GM23338 (cell line): Measurements from ENCODE around the gene GALM. TPM values are rescaled to one million over a fixed set of nuclear protein-coding genes. Genes with fewer than 3 reads are reported as not detected.

Experiments used
- ATAC-seq: fragments of 200-7000 bp; cut with Tn5 transposase; 3 replicates; pipeline ENCODE4 v1.9.1; 2020
- DNase-seq: peaks from one replicate; pipeline ENCODE4 v3.0.0-alpha.2; 2015; ENCODE audit warnings: low spot score
- H2AFZ ChIP-seq: fragments of 200-600 bp; sonication (generic); 2 replicates; pipeline ENCODE4 v1.8.0; 2016; ENCODE audit warnings: antibody characterized with exemption, mild to moderate bottlenecking, moderate library complexity
- H3F3A ChIP-seq: fragments of 200-600 bp; sonication (generic); replicated peaks from 2 replicates; pipeline ENCODE4 v1.8.0; 2017; ENCODE audit warnings: antibody characterized with exemption, mixed run types, low read depth
- H3K27ac ChIP-seq: fragments of 200-600 bp; sonication (generic); 2 replicates; pipeline ENCODE4 v1.6.1; 2016; ENCODE audit warnings: low read depth
- H3K27me3 ChIP-seq: fragments of 200-600 bp; sonication (generic); 2 replicates; pipeline ENCODE4 v1.8.0; 2016; ENCODE audit warnings: mild to moderate bottlenecking, mixed run types, moderate library complexity; ENCODE audit not compliant: insufficient read depth
- H3K36me3 ChIP-seq: fragments of 200-600 bp; sonication (generic); 2 replicates; pipeline ENCODE4 v1.8.0; 2016; ENCODE audit warnings: mild to moderate bottlenecking; ENCODE audit not compliant: insufficient read depth
- H3K4me1 ChIP-seq: fragments of 200-600 bp; sonication (generic); 2 replicates; pipeline ENCODE4 v1.8.0; 2016; ENCODE audit warnings: mild to moderate bottlenecking, moderate library complexity; ENCODE audit not compliant: insufficient read depth
- H3K4me2 ChIP-seq: fragments of 200-600 bp; sonication (generic); 2 replicates; pipeline ENCODE4 v1.7.1; 2017; ENCODE audit warnings: mixed run types
- H3K4me3 ChIP-seq: fragments of 200-600 bp; sonication (generic); 2 replicates; pipeline ENCODE4 v1.6.1; 2016; ENCODE audit warnings: mixed run types
- H3K79me2 ChIP-seq: fragments of 200-600 bp; sonication (generic); replicated peaks from 2 replicates; pipeline ENCODE4 v1.8.0; 2017; ENCODE audit warnings: mild to moderate bottlenecking; ENCODE audit not compliant: insufficient read depth
- H3K9me2 ChIP-seq: fragments of 200-600 bp; sonication (generic); 2 replicates; pipeline ENCODE4 v1.8.0; 2017; ENCODE audit not compliant: insufficient read depth
- H4K20me1 ChIP-seq: fragments of 200-600 bp; sonication (generic); replicated peaks from 2 replicates; pipeline ENCODE4 v1.8.0; 2017; ENCODE audit warnings: mild to moderate bottlenecking; ENCODE audit not compliant: insufficient read depth
- H3K27ac Mint-ChIP-seq: 2 replicates; pipeline ENCODE4 v1.8.0; 2020; ENCODE audit warnings: inconsistent platforms, mild to moderate bottlenecking, moderate library complexity, mixed read lengths
- H3K27me3 Mint-ChIP-seq: 3 replicates; pipeline ENCODE4 v1.8.0; 2022; ENCODE audit warnings: low read depth, mild to moderate bottlenecking, moderate library complexity, mixed read lengths, inconsistent platforms; ENCODE audit not compliant: insufficient read depth, poor library complexity
- H3K36me3 Mint-ChIP-seq: 3 replicates; pipeline ENCODE4 v1.8.0; 2021; ENCODE audit warnings: low read depth, mild to moderate bottlenecking, inconsistent platforms, moderate library complexity, mixed read lengths
- H3K4me1 Mint-ChIP-seq: 3 replicates; pipeline ENCODE4 v1.8.0; 2020; ENCODE audit warnings: mild to moderate bottlenecking, inconsistent platforms, mixed read lengths
- H3K4me3 Mint-ChIP-seq: 3 replicates; pipeline ENCODE4 v1.8.0; 2021; ENCODE audit warnings: moderate library complexity, mild to moderate bottlenecking, inconsistent platforms, mixed read lengths
- H3K9me3 Mint-ChIP-seq: 3 replicates; pipeline ENCODE4 v1.8.0; 2020; ENCODE audit warnings: moderate library complexity, mild to moderate bottlenecking, inconsistent platforms, mixed read lengths
- CREB1 ChIP-seq: fragments of 250-450 bp; sonication (Bioruptor Pico); IDR thresholded peaks from 2 replicates; pipeline ENCODE4 v1.5.0; 2020; ENCODE audit warnings: low read depth, mild to moderate bottlenecking, moderate library complexity
- EZH2 ChIP-seq: fragments of 200-600 bp; sonication (generic); IDR thresholded peaks from one replicate; pipeline ENCODE4 v1.8.0; 2017; ENCODE audit warnings: antibody characterized with exemption, mild to moderate bottlenecking, low read depth; ENCODE audit not compliant: unreplicated experiment
- EZH2phosphoT487 ChIP-seq: fragments of 200-600 bp; sonication (generic); IDR thresholded peaks from one replicate; pipeline ENCODE4 v1.8.1; 2018; ENCODE audit warnings: antibody characterized with exemption; ENCODE audit not compliant: unreplicated experiment
- JUNB ChIP-seq: IDR thresholded peaks from one replicate; pipeline ENCODE4 v1.6.1; 2016; ENCODE audit warnings: antibody characterized with exemption; ENCODE audit not compliant: unreplicated experiment
- NANOG ChIP-seq: IDR thresholded peaks from 2 replicates; pipeline ENCODE4 v1.6.1; 2016; ENCODE audit warnings: antibody characterized with exemption, borderline replicate concordance
- POLR2AphosphoS5 ChIP-seq: IDR thresholded peaks from 2 replicates; pipeline ENCODE4 v1.6.1; 2016; ENCODE audit warnings: antibody characterized with exemption, low read depth
- STAT1 ChIP-seq: IDR thresholded peaks from one replicate; pipeline ENCODE4 v1.6.1; 2016; ENCODE audit warnings: antibody characterized with exemption; ENCODE audit not compliant: unreplicated experiment
- ZNF114 ChIP-seq: fragments of 250-450 bp; sonication (Bioruptor Pico); IDR thresholded peaks from 2 replicates; pipeline ENCODE4 v1.5.0; 2020; ENCODE audit warnings: mild to moderate bottlenecking, moderate library complexity
- ZNF331 ChIP-seq: fragments of 250-450 bp; sonication (Bioruptor Pico); IDR thresholded peaks from 2 replicates; pipeline ENCODE4 v1.5.0; 2020; ENCODE audit warnings: low read depth, mild to moderate bottlenecking, moderate library complexity
- polyA plus RNA-seq: library from polyadenylated mRNA; unstranded; fragments of >200 nt; fragmentation: Nextera tagmentation; extraction: Ambion mirVana; gene quantifications from 2 replicates; pipeline ENCODE4 v1.2.1, GENCODE V29; 2016
- total RNA-seq: library from RNA; depleted of rRNA; stranded (reverse); fragments of >200 nt; shearing (Covaris generic); gene quantifications from 2 replicates; pipeline ENCODE4 v1.2.3, GENCODE V29; 2014
- TF ChIP-seq, protein P1 (sequence below): IDR thresholded peaks from one replicate; pipeline ENCODE4 v1.6.1; 2018; ENCODE audit warnings: antibody characterized with exemption; ENCODE audit not compliant: unreplicated experiment
- TF ChIP-seq, protein P2 (sequence below): IDR thresholded peaks from 2 replicates; pipeline ENCODE4 v1.6.1; 2016; ENCODE audit warnings: antibody characterized with exemption

The GALM gene
- total and polyA plus RNA-seq, 2 experiments from 2014 or later, result 9.3 to 21.6 TPM

DNA sequence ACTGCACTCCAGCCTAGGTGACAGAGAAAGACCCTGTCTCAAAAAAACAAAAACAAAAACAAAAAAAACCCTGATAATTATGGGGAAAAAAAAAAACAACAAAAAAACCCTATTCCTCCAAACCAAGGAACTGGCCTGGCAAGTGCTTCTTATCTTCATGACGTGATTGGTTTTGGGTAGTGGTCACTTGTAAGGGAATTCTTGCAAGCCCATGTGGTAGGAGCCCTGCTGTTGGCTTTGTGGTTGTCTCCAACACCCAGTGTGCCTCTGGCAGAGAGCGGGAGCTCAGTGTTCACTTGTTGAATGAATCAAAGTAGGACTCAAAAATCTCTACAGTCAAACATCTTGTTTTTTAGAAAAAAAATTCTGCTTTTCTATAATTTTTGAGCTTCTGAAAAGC lies 6.0 kb downstream of the GALM start:
- no peaks in the 10 kb centered on the region for H3K27me3 ChIP-seq
- no peaks in the 10 kb centered on the region for H3K36me3 ChIP-seq
- no peak overlapping the region for H3K4me2 ChIP-seq
- ATAC-seq (peak; percentile 37), DNase-seq (no peak)
- H3K4me3 ChIP-seq, result no peak overlapping the region
- H3K4me3 Mint-ChIP-seq, result no peak overlapping the region
- peaks cover 10% of the 10 kb centered on the region for H3K36me3 Mint-ChIP-seq
- H3K27me3 Mint-ChIP-seq, result peaks cover 4% of the 10 kb centered on the region
- peaks cover 19% of the 10 kb centered on the region for H3K4me1 Mint-ChIP-seq
- H3K27ac ChIP-seq, result no peak overlapping the region
- no peaks in the 10 kb centered on the region for H3K9me3 Mint-ChIP-seq
- H3K27ac Mint-ChIP-seq, result peak overlapping the region; percentile 49
- peaks cover 6% of the 10 kb centered on the region; the same call in 1 of the 2 replicates for H3K79me2 ChIP-seq
- peaks cover 15% of the 10 kb centered on the region for H3K4me1 ChIP-seq
- no peaks in the 10 kb centered on the region; the same call in 1 of the 2 replicates for H4K20me1 ChIP-seq
- no peaks in the 10 kb centered on the region for H3K9me2 ChIP-seq
- H2AFZ ChIP-seq, result no peak overlapping the region
- TF ChIP-seq EZH2phosphoT487 (no peak), EZH2 (no peak), POLR2AphosphoS5 (no peak), NANOG (no peak), ZNF331 (CRISPR knock-in tag) (no peak)
- TF ChIP-seq, protein P1, sequence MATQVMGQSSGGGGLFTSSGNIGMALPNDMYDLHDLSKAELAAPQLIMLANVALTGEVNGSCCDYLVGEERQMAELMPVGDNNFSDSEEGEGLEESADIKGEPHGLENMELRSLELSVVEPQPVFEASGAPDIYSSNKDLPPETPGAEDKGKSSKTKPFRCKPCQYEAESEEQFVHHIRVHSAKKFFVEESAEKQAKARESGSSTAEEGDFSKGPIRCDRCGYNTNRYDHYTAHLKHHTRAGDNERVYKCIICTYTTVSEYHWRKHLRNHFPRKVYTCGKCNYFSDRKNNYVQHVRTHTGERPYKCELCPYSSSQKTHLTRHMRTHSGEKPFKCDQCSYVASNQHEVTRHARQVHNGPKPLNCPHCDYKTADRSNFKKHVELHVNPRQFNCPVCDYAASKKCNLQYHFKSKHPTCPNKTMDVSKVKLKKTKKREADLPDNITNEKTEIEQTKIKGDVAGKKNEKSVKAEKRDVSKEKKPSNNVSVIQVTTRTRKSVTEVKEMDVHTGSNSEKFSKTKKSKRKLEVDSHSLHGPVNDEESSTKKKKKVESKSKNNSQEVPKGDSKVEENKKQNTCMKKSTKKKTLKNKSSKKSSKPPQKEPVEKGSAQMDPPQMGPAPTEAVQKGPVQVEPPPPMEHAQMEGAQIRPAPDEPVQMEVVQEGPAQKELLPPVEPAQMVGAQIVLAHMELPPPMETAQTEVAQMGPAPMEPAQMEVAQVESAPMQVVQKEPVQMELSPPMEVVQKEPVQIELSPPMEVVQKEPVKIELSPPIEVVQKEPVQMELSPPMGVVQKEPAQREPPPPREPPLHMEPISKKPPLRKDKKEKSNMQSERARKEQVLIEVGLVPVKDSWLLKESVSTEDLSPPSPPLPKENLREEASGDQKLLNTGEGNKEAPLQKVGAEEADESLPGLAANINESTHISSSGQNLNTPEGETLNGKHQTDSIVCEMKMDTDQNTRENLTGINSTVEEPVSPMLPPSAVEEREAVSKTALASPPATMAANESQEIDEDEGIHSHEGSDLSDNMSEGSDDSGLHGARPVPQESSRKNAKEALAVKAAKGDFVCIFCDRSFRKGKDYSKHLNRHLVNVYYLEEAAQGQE, result no peak
- no peaks in the 10 kb centered on the region for H3F3A ChIP-seq

DNA sequence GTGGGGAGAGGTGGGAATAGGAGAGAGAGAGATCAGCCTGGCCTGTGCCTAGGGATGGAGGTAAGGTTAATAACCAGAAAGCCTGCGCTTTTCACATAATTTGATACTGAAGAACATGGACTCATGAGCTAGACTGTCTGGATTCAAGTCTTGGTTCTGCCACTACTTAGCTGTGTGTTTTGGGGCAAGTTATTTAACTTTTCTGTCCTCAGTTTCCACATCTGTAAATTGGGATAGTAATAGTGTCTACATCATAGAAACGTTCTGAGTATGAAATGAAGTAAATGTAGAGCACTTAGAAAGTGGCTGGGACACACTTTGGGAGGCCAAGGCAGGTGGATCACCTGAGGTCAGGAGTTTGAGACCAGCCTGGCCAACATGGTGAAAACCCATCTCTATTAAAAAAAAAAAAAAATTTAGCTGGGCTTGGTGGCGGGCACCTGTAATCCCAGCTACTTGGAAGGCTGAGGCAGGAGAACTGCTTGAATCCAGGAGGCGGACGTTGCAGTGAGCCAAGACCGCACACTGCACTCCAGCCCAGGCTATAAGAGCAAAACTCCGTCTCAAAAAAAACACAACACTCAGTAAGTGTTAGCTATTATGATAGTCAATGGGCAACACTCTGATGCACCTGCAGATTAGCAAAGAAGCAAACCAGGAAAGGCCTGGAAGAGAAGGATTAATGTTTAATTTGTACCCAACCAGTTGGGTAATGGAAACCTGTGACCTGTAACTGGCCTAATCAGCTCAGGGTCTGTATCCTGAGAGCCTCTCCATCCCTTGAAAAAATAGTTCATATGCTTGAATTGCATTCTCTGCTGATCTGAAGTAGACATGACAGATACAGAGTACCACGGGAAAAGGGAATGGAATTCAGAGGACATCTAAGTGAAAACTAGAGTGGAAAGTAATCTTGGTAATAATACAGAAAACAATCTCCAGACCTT lies 6.8 kb downstream of the GALM start:
- H3K27ac ChIP-seq, result no peak overlapping the region
- no peak overlapping the region for H2AFZ ChIP-seq
- H3K4me1 ChIP-seq, result peaks cover 15% of the 10 kb centered on the region
- Mint-ChIP-seq H3K4me3 (no peak overlapping the region), H3K9me3 (no peaks in the 10 kb centered on the region), H3K27ac (no peak overlapping the region), H3K36me3 (peaks cover 11% of the 10 kb centered on the region), H3K4me1 (peaks cover 17% of the 10 kb centered on the region), H3K27me3 (peaks cover 3% of the 10 kb centered on the region)
- H3K27me3 ChIP-seq, result no peaks in the 10 kb centered on the region
- DNase-seq (no peak), ATAC-seq (no peak)
- no peaks in the 10 kb centered on the region; the same call in 1 of the 2 replicates for H4K20me1 ChIP-seq
- no peak overlapping the region for H3K4me2 ChIP-seq
- no peaks in the 10 kb centered on the region for H3K36me3 ChIP-seq
- no peaks in the 10 kb centered on the region for H3F3A ChIP-seq
- H3K79me2 ChIP-seq, result peaks cover 6% of the 10 kb centered on the region; the same call in 1 of the 2 replicates
- H3K9me2 ChIP-seq, result no peaks in the 10 kb centered on the region
- no peak overlapping the region for H3K4me3 ChIP-seq
- TF ChIP-seq CREB1, result no peak
- TF ChIP-seq ZNF331 (CRISPR knock-in tag), result no peak
- TF ChIP-seq NANOG, result no peak
- no peak for TF ChIP-seq POLR2AphosphoS5
- no peak for TF ChIP-seq EZH2phosphoT487
- TF ChIP-seq STAT1, result no peak
- TF ChIP-seq JUNB, result no peak
- TF ChIP-seq, protein P2, sequence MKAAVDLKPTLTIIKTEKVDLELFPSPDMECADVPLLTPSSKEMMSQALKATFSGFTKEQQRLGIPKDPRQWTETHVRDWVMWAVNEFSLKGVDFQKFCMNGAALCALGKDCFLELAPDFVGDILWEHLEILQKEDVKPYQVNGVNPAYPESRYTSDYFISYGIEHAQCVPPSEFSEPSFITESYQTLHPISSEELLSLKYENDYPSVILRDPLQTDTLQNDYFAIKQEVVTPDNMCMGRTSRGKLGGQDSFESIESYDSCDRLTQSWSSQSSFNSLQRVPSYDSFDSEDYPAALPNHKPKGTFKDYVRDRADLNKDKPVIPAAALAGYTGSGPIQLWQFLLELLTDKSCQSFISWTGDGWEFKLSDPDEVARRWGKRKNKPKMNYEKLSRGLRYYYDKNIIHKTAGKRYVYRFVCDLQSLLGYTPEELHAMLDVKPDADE, result no peak
- no peak for TF ChIP-seq ZNF114 (CRISPR knock-in tag)
